ENCODE measurements around the gene LAT. TPM values are rescaled to one million over a fixed set of nuclear protein-coding genes. Genes with fewer than 3 reads are reported as not detected.
"Not testable (repeated sequence)": the region's sequence is repeated elsewhere in the genome, so short reads cannot be mapped to it uniquely, and the experiment has no call there.

Gene LAT
- total and polyA plus RNA-seq, 10 donors: 28.6 to 54.2 (median 32.6) TPM

GRCh38 chr16:28958836-28959235 is 26.0 kb upstream of the LAT start:
- H3K4me3 ChIP-seq: no peak overlapping the region
- H3K9me3 ChIP-seq: no peaks in the 10 kb centered on the region
- intact Hi-C loops (cut with DNase I; ENCODE audit: low total_unique reads): no loop called here
- no peaks in the 10 kb centered on the region for H3K27me3 ChIP-seq (replicated peaks in 1 of 7)
- no peak for TF ChIP-seq CTCF (IDR thresholded peaks at IDR 0.05 in 8 of 11, conservative IDR thresholded peaks at IDR 0.05 in 3 of 11)
- no peak overlapping the region for H3K27ac ChIP-seq
- WGBS, 5 donors: 87 to 100% (median 91%) methylated on average over 1 to 6 of the region's 6 CpGs
- DNase-seq: no peak
- H3K36me3 ChIP-seq: peaks cover 9 to 100% (median 83%) of the 10 kb centered on the region in 6 donors
- peaks cover 0 to 12% (median under 1%) of the 10 kb centered on the region in 6 donors for H3K4me1 ChIP-seq

GRCh38 chr16:28964072-28964471 is 20.8 kb upstream of the LAT start:
- WGBS, 5 donors: 75 to 94% (median 93%) methylated on average over 2 to 3 of the region's 3 CpGs
- Histone ChIP-seq H3K27ac (no peak overlapping the region), H3K4me1 (no peaks in the 10 kb centered on the region), H3K36me3 (peaks cover 9 to 73% (median 55%) of the 10 kb centered on the region in 6 donors), H3K27me3 (replicated peaks in 1 of 7) (no peaks in the 10 kb centered on the region), H3K4me3 (no peak overlapping the region), H3K9me3 (no peaks in the 10 kb centered on the region)
- intact Hi-C loops (cut with DNase I; ENCODE audit: low total_unique reads): no loop called here
- no peak for DNase-seq
- TF ChIP-seq CTCF (IDR thresholded peaks at IDR 0.05 in 8 of 11, conservative IDR thresholded peaks at IDR 0.05 in 3 of 11) (no peak), POLR2AphosphoS5 (IDR thresholded peaks at IDR 0.05) (no peak), POLR2A (IDR thresholded peaks at IDR 0.05) (no peak)

GRCh38 chr16:28964496-28964895 is 20.4 kb upstream of the LAT start:
- no peak overlapping the region for H3K27ac ChIP-seq
- no peak overlapping the region for H3K4me3 ChIP-seq
- H3K9me3 ChIP-seq: no peaks in the 10 kb centered on the region
- H3K36me3 ChIP-seq: peaks cover 9 to 69% (median 52%) of the 10 kb centered on the region in 6 donors
- WGBS, 5 donors: 85 to 91% (median 88%) methylated on average over 2 of the region's 2 CpGs
- DNase-seq: no peak
- TF ChIP-seq CTCF (IDR thresholded peaks at IDR 0.05 in 8 of 11, conservative IDR thresholded peaks at IDR 0.05 in 3 of 11) (no peak), POLR2AphosphoS5 (IDR thresholded peaks at IDR 0.05) (no peak), POLR2A (IDR thresholded peaks at IDR 0.05) (no peak)
- no peaks in the 10 kb centered on the region for H3K4me1 ChIP-seq
- no peaks in the 10 kb centered on the region for H3K27me3 ChIP-seq (replicated peaks in 1 of 7)
- intact Hi-C loops (cut with DNase I; ENCODE audit: low total_unique reads): no loop called here

GRCh38 chr16:28967156-28967555 is 17.7 kb upstream of the LAT start:
- 89 to 97% (median 91%) methylated on average over 4 of the region's 4 CpGs for WGBS, 5 donors
- TF ChIP-seq CTCF (IDR thresholded peaks at IDR 0.05 in 8 of 11, conservative IDR thresholded peaks at IDR 0.05 in 3 of 11) (no peak), POLR2AphosphoS5 (IDR thresholded peaks at IDR 0.05) (no peak), POLR2A (IDR thresholded peaks at IDR 0.05) (no peak)
- no peak for DNase-seq
- Histone ChIP-seq H3K4me1 (no peaks in the 10 kb centered on the region), H3K27me3 (replicated peaks in 1 of 7) (no peaks in the 10 kb centered on the region), H3K9me3 (no peaks in the 10 kb centered on the region), H3K4me3 (no peak overlapping the region), H3K27ac (no peak overlapping the region), H3K36me3 (peaks cover 5 to 42% (median 34%) of the 10 kb centered on the region in 6 donors)
- intact Hi-C loops (cut with DNase I; ENCODE audit: low total_unique reads): no loop called here

- H3K4me3 ChIP-seq; H3K27ac ChIP-seq; H3K9me3 ChIP-seq; H3K27me3 ChIP-seq (replicated peaks in 1 of 7); DNase-seq; intact Hi-C loops (cut with DNase I; ENCODE audit: low total_unique reads): not testable (repeated sequence)
- 75 to 95% (median 91%) methylated on average over 2 of the region's 2 CpGs for WGBS, 5 donors
- H3K4me1 ChIP-seq: peaks cover 0 to 11% (median 7%) of the 10 kb centered on the region in 6 donors
- H3K36me3 ChIP-seq: peaks cover under 1 to 17% (median 9%) of the 10 kb centered on the region in 6 donors
Measured at GRCh38 chr16:28969696-28970095, 15.2 kb upstream of the LAT start.

Measured in spleen (tissue), 11 donors.